Stimulated activated CD8-positive, alpha-beta memory T cell treated with anti-CD3 and anti-CD28 coated beads, Interleukin-12 subunit alpha, Interleukin-12 subunit beta, amount 100 ng/mL, for 24 hours (primary cell): ENCODE data around the gene SPSB1.

Experiments
- DNase-seq: peaks from one replicate; pipeline ENCODE4 v3.0.0-alpha.2; 2020; ENCODE audit errors: extremely low read depth

SPSB1 gene

DNA sequence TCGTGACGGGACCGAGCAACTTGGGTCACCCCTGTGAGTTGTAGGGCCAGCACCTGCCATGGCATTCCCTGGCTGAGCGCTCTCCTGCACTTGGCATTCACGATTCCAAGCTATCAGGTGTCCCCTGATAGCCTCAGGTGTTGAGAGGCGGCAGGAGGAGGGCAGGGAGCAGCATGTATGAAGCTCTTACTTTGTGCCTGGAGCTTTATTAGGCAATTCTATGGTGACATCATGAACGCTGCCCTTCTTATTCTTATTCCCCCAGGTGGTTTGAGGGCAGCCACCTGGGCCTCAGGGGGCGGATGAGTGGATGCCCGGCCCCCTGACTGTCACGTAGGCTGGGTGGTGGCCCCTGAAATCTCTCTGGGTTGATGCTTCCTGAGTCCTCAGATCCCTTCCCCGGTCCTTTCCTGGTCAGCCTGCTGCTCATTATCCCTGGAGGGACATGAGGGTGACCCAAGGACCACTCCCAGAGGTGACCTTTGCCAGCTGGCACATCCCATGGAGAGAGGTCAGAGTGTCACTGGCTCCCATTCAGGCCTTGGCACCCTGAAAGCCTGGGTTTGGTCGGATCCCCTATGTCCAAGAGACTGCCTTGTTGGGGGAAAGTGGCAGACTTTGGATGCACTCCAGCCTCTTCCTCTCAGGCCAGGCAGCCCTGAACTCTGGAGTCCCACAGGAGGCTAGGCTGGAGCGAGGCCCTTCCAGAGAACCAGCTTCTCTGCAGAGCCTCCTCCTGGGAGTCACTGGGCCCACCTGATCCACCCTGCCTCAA is 51.9 kb downstream of the SPSB1 start:
- DNase-seq: no peak

DNA sequence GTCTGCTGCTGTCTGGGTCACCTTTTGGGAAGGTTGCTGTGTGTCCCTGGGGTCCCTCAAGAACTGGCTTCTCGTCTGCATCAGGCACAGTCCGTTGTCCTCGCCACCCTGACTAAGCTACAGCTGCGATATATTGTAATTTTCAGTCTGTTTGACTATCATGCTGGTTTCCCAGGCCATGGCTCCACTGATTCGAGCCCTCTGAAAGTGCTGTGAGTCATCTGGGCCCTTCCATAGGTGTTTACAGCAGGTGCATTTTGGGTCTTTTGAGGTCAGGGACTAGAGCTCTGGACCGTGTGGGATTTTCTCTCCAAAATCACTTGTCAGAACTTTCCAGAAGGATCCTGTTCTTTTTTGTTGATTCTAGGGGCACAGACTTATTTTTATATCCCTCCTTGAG is 52.8 kb downstream of the SPSB1 start:
- DNase-seq: no peak

DNA sequence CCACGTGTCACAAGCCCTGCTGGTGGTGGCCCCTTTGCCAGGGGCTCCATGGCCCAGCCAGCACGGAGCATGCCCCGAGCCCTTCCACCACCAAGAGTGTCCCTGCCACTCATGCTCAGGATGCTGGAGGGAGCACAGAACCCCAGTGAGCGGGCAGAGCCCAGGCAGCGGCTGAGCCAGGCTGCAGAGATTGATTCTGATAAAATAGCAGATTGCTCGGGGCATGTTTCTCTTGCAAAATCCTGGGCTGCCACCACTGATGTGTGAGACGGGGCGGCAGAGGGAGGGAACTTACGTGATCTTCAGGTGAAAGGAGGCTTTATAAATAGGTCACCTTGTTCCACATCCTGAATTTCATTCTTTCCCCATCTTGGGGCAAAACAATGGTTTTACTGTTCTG is 53.2 kb downstream of the SPSB1 start:
- no peak for DNase-seq

DNA sequence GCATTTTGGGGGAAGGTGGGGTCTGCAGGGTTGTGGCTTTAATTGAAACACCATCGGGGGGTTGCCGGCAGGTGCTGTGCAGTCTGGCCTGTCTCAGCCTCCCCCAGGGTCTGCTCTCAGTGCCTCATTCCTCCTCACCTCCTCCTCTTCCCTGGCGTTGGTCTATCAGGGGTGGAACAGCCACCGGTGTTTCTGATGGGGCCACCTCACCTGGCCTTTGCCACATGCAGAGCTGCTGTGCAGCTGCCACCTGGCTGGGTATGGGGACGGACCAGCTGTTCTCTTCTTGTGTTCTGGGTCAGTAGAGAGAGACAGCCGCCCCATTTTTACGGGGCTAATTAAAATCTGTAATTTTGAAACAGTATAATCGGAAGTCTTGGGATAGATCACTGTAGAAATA is 53.9 kb downstream of the SPSB1 start:
- no peak for DNase-seq

DNA sequence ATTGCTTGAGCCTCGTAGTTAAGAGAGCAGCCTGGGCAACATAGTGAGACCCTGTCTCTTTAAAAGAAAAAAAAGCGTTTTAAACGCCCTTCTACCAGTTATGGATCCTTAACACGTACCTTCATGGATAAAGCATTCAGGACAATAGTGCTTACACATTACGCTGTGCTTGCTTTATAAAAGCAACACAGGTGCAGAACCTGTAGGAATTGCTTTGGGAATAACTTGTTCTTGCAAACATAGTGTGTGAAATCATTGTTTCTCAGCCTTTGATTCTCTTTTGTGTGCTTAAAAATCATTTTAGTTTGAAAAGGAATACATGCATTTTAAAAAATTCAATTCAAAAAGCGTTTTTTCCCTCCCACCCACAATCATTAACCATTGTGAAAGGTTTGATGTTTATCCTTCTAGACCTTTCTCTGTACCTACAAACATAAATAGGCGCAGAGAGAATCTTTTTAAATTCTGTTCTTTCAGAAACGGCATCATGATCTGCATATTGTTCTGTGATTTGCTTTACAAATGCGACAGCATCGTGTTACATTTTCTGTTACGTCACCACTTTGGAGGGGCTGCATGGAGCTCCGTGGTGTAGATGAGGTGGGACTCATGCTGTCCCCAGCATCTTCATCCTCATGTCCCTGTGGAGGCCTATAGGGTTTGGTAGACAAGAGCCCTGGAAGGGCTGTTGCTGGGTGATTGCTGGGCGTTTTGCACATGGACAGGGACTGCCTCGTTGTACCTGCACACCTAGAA is 54.6 kb downstream of the SPSB1 start:
- no peak for DNase-seq

DNA sequence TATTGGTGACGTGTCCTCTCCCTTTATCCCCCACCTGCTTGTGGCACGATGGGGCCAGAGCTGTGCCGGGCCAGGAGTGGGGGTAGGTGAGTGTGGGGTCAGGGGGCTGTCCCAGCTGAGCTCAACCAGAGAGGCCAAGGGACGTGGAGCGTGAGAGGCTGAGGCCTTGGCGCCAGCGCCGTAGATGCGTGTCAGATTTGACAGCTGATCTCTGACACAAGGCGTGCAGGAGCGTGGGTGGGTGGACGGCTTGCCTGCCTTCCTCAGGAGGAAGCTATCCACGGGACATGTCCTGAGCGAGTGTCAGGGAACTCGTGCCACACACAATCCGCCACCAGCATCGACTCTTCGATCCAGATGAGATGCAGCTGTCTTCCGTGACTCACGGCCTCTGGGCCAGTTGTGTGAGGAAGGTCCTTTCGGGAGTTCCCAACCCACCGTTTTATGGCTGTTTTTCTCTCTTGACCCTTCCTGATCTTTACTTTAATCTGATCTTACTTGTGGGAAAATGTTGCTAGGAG is 56.7 kb downstream of the SPSB1 start:
- DNase-seq: no peak

DNA sequence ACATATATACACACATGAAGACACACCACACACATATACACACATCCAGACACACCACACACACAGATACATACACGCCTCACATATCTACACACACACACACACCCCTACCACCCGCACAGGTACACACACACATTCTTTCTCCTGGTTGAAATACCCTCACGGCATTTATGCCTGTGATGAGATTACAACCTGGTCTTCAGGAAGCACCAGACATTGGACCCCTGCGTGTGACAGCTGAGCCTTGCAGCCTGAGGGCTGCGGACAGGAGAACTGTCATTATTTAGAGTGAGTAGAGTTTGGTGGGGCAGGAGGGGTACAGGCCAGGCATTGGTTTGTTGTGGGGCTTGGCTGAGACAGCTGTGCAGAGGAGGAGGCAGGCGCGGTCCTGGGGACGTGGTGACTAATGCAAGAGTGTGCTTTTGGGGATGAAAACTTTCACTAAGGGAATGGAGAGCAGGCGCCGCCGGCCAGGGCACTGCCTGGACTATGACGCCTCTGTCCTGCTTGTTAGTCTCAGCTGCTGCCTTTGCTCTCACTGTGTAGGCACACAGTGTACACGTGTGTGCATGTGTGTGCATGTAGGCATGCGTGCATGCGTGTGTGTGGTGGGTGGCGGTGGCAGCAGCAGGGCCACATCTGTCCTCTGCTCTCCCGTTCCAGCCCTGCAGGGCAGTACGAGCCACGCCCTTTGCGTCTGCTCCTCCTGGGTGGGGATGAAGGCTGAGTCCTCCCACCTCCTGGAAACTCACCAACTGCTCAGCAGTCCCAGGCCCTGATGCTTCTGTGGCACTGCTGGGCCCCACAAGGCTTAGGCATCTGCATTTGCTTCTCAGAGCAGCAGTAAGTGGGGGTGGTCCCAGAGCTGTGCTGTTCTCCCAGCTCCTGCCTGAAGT is 57.6 kb downstream of the SPSB1 start:
- DNase-seq: no peak

DNA sequence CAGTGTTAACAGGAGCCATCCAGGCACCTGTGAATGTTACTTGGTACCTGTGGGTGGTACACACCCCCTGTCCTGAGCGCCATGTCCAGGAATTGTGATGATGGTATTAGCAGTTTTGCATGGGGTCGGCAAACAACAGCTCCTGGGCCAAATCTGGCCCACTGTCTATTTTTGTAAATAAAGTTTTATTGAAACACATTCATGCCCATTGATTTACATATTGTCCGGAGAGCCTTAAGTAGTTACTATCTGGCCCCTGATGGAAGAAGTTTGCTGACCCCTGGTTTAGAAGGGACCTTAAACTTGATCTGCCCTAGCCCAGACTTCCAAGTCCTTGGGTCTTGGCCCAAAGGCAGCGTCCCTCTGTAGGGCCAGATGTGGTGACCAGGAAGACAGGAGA is 58.3 kb downstream of the SPSB1 start:
- DNase-seq: no peak

DNA sequence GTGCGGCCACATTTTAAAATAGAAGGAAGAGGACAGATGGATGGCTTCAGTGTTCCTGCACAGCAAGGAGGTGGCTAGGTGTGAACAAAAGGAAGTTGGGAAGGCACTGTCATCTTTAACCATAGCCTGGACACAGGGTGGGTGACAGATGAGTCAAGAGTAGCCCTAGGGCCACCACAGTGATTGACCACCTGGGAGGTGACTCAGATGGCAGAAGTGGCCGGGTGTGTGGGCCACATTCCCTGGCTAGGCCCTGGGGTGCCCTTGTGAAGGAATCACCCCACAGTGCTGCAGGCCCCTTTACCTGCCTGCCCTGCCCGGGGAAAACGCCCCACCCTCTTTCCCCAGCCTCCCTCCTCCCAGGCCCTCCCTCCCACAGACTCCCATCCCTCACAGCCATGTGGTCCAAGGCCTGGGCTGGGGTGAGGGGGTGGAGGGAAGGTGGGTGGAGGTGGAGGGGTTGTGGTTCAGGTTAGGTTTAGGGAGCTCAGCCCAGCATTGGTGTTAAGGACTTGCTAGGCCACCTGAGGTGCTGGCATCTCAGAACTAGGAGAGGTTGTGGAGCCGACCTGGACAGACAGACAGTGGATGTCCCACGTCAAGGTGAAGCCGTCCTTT is 59.1 kb downstream of the SPSB1 start:
- no peak for DNase-seq

DNA sequence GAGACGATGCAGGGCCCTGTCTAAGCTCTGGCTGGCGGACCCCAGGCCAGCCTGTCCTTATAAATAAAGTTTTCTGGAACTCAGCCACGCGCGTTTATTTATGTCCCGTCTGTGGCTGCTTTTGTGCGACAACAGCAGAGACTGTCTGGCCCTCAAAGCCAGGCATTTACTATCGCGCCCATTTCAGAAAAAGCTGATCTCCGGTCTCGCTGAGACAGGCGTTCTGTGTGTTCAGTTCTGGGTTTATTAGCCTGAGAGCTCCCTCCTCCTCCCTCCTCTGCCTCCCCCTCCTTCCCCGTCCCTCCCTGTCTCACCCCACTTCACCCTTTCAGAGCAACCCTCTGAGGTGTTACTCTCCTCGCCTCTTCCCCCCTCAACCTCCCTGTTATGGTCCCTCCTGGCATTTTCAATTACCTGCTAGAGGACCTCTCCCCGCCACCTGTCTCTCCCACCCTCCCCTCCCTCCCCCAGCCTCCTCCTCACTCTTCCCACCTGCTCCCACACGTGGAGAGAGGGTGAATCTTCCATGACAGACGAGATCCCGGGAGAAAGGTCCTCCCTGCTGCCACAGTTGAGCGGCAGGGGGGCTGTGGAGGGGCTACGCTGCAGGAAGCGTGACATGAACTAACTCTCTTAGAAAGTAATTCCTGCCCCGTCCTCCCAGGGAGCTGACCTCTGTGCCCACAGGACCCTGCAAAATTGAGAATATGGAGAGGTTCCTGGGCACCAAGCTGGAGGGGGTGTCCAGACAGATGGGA is 59.9 kb downstream of the SPSB1 start:
- DNase-seq: no peak

DNA sequence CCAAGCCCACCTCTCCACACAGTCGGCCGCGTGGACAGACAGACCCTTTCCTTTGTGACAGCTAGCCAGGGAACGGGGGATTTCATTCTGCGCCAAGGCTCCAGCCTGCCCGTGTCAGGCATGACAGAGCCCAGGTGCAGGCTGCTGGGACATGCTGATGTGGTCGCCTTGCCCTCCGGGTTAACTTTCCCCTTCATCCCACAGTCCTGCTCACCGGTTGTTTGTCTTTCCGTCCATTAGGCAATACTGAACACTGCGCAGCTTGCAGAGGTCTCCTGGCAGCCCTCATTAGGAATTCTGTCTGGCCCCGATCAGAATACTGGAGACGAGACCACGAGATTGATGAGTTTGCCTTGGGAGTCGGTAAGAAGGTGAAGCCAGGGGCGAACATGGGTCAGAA is 62.8 kb downstream of the SPSB1 start:
- DNase-seq: no peak

DNA sequence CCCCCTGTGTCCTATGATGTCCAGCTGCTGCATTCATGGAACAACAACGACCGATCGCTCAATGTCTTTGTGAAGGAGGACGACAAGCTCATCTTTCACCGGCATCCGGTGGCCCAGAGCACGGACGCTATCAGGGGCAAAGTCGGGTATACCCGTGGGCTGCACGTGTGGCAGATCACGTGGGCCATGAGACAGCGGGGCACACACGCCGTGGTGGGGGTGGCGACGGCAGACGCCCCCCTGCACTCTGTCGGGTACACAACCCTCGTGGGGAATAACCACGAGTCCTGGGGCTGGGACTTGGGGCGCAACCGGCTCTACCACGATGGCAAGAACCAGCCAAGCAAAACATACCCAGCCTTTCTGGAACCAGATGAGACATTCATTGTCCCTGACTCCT is 63.3 kb downstream of the SPSB1 start:
- DNase-seq: no peak

DNA sequence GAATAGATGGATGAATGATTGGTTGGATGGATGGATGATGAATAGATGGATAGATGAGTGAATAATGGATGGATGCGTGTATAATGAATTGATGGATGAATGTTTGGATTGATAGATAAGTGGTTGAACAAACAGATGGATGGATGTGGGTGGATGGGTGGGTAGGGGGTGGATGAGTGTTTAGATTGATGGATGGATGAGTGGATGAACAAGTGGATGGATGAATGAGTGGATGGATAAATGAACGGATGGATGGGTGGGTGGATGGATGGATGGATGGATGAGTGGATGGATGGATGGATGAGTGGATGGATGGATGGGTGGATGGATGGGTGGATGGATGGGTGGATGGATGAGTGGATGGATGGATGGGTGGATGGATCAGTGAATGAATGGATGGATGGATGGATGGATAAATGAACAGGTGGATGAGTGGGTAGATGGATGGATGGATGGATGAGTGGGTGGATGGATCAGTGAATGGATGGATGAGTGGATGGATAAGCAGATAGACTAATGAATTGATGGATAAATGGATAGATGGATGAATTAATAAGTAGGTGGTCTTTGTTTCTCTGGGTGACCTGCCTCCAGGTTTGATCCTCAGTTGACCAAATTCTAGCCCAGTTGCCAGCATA is 64.3 kb downstream of the SPSB1 start:
- no peak for DNase-seq

DNA sequence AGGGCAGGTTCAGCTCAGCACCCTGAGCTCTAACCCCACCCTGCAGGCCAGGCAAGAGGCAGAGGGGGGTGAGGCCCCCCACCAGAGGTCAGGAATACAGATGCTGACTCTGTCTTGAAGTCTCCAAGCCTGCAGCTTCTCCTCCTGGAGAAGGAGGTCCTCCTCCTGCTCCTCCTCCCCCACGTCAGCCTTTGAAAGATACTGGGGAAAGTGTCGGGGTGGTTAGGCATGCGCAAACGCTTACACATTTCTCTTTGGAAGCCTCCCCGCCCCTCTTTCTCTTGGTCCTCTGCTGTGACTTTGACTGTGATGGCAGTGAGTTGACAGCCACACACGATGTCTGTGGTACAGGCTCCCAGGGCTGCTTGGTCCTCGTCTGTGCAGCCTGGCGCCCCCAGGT is 65.3 kb downstream of the SPSB1 start:
- no peak for DNase-seq

DNA sequence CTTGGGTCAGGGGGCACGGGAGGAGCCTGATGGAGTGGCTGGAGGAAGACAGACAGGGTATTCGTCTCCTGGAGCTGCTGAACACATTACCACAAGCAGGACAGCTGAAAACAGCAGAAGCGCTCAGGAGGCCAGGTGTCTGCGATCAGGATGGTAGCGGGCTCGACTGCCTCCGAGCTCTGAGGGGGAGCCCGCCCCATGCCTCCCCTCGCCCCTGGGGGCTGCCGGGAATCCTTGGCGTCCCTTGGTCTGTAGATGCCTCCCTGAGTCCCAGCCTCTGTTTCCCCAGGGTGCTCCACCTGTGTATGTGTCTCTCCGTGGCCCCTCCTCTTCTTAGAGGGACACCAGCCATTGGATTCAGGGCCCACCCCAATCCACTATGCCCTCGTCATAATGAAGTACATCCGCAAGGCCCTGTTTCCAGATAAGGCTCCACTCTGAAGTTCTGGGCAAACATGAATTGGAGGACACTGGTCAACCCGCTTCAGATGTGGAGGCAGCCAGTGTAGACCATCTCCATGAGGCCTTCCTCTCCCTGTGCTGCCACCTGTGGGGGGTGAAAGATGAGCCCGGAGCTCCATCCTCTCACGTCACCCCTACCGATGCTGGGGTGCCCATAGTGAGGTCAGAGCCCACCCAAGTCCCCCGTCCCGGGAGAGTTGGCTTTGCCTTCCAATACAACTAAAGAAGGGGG is 67.8 kb downstream of the SPSB1 start:
- DNase-seq: no peak

DNA sequence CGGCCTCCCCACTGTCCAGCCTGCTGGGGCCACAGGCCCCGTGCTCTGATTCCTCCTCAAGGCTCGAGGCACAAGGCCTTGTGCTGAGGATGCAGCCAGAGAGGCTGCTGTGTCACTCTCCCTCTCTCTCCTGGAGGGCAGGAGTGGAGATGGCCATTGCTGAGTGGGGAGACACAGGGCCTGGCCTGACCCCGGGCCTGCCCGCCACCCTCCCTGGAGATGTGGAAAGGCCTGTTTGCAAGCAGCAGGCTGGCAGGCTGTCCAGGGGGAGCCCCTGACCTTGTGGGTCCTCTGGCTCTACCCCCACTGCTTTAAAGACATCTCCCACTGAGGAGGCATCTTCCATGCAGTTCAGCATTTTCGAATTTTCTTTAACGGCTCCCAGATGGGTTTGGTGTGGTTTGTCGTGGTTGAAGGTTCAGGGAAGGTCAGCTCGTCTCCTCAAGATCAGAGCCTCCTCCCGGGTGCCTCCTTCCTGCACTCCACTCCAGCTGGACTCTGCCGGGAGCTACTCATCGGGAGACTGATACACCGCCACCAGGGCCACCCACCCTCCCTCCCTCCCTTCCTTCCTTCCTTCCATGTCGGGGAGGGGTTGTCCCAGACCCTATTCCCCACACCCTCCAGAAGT is 69.1 kb downstream of the SPSB1 start:
- DNase-seq: no peak

DNA sequence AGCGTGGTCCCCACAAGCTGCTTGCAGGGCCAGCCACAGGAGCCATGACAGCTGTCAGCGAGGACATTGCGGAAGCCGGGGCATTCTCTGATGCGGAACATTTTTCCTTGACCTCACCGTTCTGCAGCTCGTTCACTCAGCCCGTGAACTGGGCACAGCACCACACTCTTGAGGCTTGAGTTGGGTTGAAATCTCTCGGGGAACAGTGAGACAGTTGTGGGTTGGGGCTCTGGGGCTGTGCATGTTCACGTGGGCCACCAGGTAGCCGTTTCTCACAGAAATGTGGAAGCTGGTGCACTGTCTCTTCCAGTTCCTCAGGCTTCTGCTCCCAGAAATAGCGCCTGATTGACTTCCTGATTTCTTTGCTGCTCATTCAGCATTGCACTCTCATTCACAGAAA is 69.8 kb downstream of the SPSB1 start:
- no peak for DNase-seq

DNA sequence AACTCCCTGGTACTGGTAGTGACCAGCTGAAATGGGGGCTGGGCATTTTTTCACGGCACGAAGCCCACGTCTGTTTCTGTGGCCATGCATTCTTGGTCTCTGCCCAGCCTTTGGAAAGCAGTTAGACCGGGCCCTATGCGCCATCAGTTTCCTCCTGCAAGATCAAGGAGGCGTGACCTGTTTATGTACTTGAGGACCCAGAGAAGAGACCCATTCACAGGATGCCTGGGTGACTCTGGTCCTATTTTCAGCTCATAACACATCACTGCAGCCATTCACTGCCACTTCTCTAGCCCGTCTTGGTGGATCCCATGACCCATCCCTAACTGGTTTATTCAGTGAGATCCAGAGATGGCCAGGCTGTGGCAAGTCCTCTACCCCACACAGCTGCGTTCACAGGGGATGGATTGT is 70.4 kb downstream of the SPSB1 start:
- no peak for DNase-seq

DNA sequence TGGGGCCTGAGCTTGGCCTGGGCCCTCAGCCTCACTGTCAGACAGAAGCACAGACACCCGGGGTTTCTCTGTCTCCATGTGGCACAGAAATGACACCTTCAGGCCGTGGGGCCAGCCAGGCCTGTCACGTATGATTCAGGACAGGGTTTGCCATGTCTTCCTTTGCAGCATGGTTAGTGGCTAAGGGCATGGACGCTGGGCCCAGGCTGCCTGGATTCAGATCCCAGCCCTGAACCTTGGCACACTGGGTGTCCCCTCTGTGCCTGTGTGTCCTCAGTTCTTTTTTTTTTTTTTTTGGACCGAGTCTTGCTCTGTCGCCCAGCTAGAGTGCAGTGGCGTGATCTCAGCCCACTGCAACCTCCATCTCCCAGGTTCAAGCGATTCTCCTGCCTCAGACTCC is 73.6 kb downstream of the SPSB1 start:
- no peak for DNase-seq
